HL-60 (cell line): Measurements from ENCODE around the gene PLCL2.

Source experiments
- POLR2AphosphoS5 ChIP-seq: IDR thresholded peaks from 2 replicates; pipeline ENCODE4 v1.6.1; 2012; ENCODE audit warnings: low read depth
- TF ChIP-seq, protein P1 (sequence below): IDR thresholded peaks from one replicate; pipeline ENCODE4 v1.5.1; 2011; ENCODE audit warnings: low read length, control low read depth, inconsistent platforms; ENCODE audit not compliant: insufficient read depth

- TF ChIP-seq, protein P1, sequence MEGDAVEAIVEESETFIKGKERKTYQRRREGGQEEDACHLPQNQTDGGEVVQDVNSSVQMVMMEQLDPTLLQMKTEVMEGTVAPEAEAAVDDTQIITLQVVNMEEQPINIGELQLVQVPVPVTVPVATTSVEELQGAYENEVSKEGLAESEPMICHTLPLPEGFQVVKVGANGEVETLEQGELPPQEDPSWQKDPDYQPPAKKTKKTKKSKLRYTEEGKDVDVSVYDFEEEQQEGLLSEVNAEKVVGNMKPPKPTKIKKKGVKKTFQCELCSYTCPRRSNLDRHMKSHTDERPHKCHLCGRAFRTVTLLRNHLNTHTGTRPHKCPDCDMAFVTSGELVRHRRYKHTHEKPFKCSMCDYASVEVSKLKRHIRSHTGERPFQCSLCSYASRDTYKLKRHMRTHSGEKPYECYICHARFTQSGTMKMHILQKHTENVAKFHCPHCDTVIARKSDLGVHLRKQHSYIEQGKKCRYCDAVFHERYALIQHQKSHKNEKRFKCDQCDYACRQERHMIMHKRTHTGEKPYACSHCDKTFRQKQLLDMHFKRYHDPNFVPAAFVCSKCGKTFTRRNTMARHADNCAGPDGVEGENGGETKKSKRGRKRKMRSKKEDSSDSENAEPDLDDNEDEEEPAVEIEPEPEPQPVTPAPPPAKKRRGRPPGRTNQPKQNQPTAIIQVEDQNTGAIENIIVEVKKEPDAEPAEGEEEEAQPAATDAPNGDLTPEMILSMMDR, result no peak
- no peak for TF ChIP-seq POLR2AphosphoS5
Measured at GRCh38 chr3:16918683-16919025, 33.9 kb downstream of the PLCL2 start.
